ENCODE measurements around the gene CFHR2.

CFHR2 gene

DNA sequence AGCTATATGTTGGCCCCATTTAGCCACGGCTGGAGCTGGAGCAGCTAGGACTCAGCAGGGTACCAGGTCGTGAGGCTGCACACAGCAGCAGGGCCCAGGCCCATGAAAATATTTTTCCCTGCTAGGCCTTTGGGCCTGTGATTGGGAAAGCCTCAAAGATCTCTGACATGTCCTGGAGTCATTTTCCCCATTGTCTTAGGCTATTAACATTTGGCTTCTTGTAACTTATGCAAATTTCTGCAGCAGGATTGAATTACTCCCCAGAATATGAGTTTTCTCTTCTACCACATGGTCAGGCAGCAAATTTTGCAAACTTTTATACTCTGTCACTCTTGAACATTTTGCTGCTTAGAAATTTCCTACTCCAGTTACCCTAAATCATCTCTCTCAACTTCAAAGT is 11.2 kb downstream of the CFHR2 start:
- ATAC-seq, result no peak
- TF ChIP-seq TOX (CRISPR knock-in tag; IDR thresholded peaks at IDR 0.05; ENCODE audit: borderline replicate concordance), result no peak
- TF ChIP-seq ZNF565 (CRISPR knock-in tag; conservative IDR thresholded peaks at IDR 0.05; ENCODE audit: low read depth), result no peak
- TF ChIP-seq ZFP3 (CRISPR knock-in tag; IDR thresholded peaks at IDR 0.05), result no peak
- TF ChIP-seq CSRNP3 (CRISPR knock-in tag; IDR thresholded peaks at IDR 0.05), result no peak
- no peak for TF ChIP-seq ESRRG (CRISPR knock-in tag; IDR thresholded peaks at IDR 0.05)
- TF ChIP-seq OSR1 (CRISPR knock-in tag; IDR thresholded peaks at IDR 0.05), result no peak
- TF ChIP-seq ZNF8 (CRISPR knock-in tag; IDR thresholded peaks at IDR 0.05), result no peak
- no peak for TF ChIP-seq CSDC2 (CRISPR knock-in tag; IDR thresholded peaks at IDR 0.05)
- no peak for TF ChIP-seq ZC3H10 (CRISPR knock-in tag; IDR thresholded peaks at IDR 0.05)
- TF ChIP-seq TCF4 (CRISPR knock-in tag; IDR thresholded peaks at IDR 0.05; ENCODE audit: borderline replicate concordance), result no peak
- no peak for TF ChIP-seq ZFP30 (CRISPR knock-in tag; IDR thresholded peaks at IDR 0.05)

DNA sequence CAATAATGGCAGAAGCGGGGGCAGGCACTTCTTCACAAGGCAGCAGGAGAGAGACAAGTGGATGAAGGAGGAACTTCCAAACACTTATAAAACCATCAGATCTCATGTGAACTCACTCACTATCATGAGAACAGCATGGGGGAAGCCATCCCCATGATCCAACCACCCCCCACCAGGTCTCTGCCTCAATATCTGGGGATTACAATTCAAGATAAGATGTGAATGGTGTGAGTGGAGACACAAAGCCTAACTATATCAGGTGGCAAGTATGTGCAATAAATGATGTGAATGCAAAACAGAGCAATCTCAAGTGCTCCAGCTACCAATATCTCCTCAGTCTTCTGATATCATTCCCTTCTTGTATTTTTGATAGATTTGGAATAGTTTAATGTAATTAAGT is 12.4 kb downstream of the CFHR2 start:
- ATAC-seq, result no peak
- TF ChIP-seq PATZ1 (CRISPR knock-in tag; IDR thresholded peaks at IDR 0.05; ENCODE audit: borderline replicate concordance) (no peak), OSR1 (CRISPR knock-in tag; IDR thresholded peaks at IDR 0.05) (no peak), PPARA (CRISPR knock-in tag; IDR thresholded peaks at IDR 0.05; ENCODE audit: borderline replicate concordance) (no peak), ISL1 (CRISPR knock-in tag; IDR thresholded peaks at IDR 0.05) (no peak), ZNF8 (CRISPR knock-in tag; IDR thresholded peaks at IDR 0.05) (no peak), SNAI2 (CRISPR knock-in tag; IDR thresholded peaks at IDR 0.05) (no peak), ESRRG (CRISPR knock-in tag; IDR thresholded peaks at IDR 0.05) (no peak), CSDC2 (CRISPR knock-in tag; IDR thresholded peaks at IDR 0.05) (no peak), ZNF70 (CRISPR knock-in tag; IDR thresholded peaks at IDR 0.05) (no peak), ZC3H10 (CRISPR knock-in tag; IDR thresholded peaks at IDR 0.05) (no peak), RARB (CRISPR knock-in tag; IDR thresholded peaks at IDR 0.05) (no peak)

DNA sequence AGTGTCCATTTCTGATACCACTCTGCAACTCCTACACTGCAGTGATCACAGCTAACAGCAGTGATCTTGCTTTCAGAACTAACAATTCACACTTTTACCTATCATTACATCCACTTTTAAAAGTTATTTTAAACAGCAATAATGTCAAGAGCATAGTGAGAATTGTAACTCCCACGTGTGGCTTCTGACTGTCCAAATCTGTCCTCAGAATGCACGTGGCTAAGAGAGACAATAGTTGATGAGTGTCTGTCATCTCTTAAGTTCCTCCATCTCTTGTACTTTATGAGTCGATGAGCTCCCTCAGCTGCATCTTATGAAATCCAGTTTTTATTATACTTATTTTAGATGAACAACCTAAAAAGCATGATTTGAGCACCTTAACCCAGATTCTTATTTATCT is 17.3 kb downstream of the CFHR2 start:
- TF ChIP-seq CSRNP3 (CRISPR knock-in tag; IDR thresholded peaks at IDR 0.05) (no peak), GLIS3 (CRISPR knock-in tag; IDR thresholded peaks at IDR 0.05) (no peak), RARB (CRISPR knock-in tag; IDR thresholded peaks at IDR 0.05) (no peak), BACH2 (CRISPR knock-in tag; IDR thresholded peaks at IDR 0.05; ENCODE audit: borderline replicate concordance) (no peak), PATZ1 (CRISPR knock-in tag; IDR thresholded peaks at IDR 0.05; ENCODE audit: borderline replicate concordance) (no peak), ISL1 (CRISPR knock-in tag; IDR thresholded peaks at IDR 0.05) (no peak), SNAI2 (CRISPR knock-in tag; IDR thresholded peaks at IDR 0.05) (no peak)
- TF ChIP-seq, protein P1, sequence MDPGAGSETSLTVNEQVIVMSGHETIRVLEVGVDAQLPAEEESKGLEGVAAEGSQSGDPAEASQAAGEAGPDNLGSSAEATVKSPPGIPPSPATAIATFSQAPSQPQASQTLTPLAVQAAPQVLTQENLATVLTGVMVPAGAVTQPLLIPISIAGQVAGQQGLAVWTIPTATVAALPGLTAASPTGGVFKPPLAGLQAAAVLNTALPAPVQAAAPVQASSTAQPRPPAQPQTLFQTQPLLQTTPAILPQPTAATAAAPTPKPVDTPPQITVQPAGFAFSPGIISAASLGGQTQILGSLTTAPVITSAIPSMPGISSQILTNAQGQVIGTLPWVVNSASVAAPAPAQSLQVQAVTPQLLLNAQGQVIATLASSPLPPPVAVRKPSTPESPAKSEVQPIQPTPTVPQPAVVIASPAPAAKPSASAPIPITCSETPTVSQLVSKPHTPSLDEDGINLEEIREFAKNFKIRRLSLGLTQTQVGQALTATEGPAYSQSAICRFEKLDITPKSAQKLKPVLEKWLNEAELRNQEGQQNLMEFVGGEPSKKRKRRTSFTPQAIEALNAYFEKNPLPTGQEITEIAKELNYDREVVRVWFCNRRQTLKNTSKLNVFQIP (CRISPR knock-in tag; IDR thresholded peaks at IDR 0.05; ENCODE audit: borderline replicate concordance, low read depth), result no peak
- no peak for ATAC-seq

- ATAC-seq, result no peak; the same call in 2 of the 3 replicates
- TF ChIP-seq, protein P2, sequence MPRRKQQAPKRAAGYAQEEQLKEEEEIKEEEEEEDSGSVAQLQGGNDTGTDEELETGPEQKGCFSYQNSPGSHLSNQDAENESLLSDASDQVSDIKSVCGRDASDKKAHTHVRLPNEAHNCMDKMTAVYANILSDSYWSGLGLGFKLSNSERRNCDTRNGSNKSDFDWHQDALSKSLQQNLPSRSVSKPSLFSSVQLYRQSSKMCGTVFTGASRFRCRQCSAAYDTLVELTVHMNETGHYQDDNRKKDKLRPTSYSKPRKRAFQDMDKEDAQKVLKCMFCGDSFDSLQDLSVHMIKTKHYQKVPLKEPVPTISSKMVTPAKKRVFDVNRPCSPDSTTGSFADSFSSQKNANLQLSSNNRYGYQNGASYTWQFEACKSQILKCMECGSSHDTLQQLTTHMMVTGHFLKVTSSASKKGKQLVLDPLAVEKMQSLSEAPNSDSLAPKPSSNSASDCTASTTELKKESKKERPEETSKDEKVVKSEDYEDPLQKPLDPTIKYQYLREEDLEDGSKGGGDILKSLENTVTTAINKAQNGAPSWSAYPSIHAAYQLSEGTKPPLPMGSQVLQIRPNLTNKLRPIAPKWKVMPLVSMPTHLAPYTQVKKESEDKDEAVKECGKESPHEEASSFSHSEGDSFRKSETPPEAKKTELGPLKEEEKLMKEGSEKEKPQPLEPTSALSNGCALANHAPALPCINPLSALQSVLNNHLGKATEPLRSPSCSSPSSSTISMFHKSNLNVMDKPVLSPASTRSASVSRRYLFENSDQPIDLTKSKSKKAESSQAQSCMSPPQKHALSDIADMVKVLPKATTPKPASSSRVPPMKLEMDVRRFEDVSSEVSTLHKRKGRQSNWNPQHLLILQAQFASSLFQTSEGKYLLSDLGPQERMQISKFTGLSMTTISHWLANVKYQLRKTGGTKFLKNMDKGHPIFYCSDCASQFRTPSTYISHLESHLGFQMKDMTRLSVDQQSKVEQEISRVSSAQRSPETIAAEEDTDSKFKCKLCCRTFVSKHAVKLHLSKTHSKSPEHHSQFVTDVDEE (CRISPR knock-in tag; IDR thresholded peaks at IDR 0.05), result no peak
- no peak for TF ChIP-seq ZNF8 (CRISPR knock-in tag; IDR thresholded peaks at IDR 0.05)
- no peak for TF ChIP-seq TCF4 (CRISPR knock-in tag; IDR thresholded peaks at IDR 0.05; ENCODE audit: borderline replicate concordance)
- no peak for TF ChIP-seq CSRNP3 (CRISPR knock-in tag; IDR thresholded peaks at IDR 0.05)
- TF ChIP-seq ZNF565 (CRISPR knock-in tag; conservative IDR thresholded peaks at IDR 0.05; ENCODE audit: low read depth), result no peak
- no peak for TF ChIP-seq CREB5 (CRISPR knock-in tag; IDR thresholded peaks at IDR 0.05; ENCODE audit: low read depth)
Observed at GRCh38 chr1:196970182-196970581, 26.6 kb downstream of the CFHR2 start.

All from SK-N-SH treated with all-trans-retinoic acid at 6 μM for 48 hours (cell line).